Measurements from ENCODE around the gene OR5M8. TPM values are rescaled to one million over a fixed set of nuclear protein-coding genes. Genes with fewer than 3 reads are reported as not detected.

OR5M8 gene
- total and polyA plus RNA-seq, 2 experiments from 2014 or later: not detected

DNA sequence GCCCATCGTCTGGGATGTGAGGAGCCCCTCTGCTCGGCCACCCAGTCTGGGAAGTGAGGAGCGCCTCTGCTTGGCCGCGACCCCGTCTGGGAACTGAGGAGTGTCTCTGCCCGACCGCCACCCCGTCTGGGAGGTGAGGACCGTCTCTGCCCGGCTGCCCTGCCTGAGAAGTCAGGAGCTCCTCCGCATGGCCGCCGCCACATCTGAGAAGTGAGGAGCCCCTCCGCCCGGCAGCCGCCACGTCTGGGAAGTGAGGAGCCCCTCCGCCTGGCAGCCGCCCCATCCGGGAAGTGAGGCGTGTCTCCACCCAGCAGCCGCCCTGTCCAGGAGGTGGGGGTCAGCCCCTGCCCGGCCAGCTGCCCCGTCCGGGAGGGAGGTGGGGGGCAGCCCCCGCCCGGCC, 5.8 kb upstream of the OR5M8 start:
- H3K36me3 ChIP-seq (replicated peaks; ENCODE audit: insufficient read depth, low read depth): no peaks in the 10 kb centered on the region
- no peaks in the 10 kb centered on the region for H3K9me3 ChIP-seq (ENCODE audit: low read depth)
- TF ChIP-seq EZH2phosphoT487 (IDR thresholded peaks at IDR 0.05; ENCODE audit: low read depth, severe bottlenecking, unreplicated experiment) (no peak), EZH2 (IDR thresholded peaks at IDR 0.05; ENCODE audit: borderline replicate concordance) (no peak)
- TF ChIP-seq, protein P1, sequence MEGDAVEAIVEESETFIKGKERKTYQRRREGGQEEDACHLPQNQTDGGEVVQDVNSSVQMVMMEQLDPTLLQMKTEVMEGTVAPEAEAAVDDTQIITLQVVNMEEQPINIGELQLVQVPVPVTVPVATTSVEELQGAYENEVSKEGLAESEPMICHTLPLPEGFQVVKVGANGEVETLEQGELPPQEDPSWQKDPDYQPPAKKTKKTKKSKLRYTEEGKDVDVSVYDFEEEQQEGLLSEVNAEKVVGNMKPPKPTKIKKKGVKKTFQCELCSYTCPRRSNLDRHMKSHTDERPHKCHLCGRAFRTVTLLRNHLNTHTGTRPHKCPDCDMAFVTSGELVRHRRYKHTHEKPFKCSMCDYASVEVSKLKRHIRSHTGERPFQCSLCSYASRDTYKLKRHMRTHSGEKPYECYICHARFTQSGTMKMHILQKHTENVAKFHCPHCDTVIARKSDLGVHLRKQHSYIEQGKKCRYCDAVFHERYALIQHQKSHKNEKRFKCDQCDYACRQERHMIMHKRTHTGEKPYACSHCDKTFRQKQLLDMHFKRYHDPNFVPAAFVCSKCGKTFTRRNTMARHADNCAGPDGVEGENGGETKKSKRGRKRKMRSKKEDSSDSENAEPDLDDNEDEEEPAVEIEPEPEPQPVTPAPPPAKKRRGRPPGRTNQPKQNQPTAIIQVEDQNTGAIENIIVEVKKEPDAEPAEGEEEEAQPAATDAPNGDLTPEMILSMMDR (IDR thresholded peaks at IDR 0.05; ENCODE audit: poor library complexity): no peak
- H3K4me1 ChIP-seq (ENCODE audit: insufficient read depth): no peaks in the 10 kb centered on the region
- no peak overlapping the region for H3K4me3 ChIP-seq
- WGBS (ENCODE audit: low lambda C conversion rate, missing lambda C conversion rate): over 99% methylated on average over 15 of the region's 28 CpGs
- H4K20me1 ChIP-seq (ENCODE audit: insufficient read depth, poor library complexity, severe bottlenecking): no peaks in the 10 kb centered on the region
- no peak overlapping the region for H3K4me2 ChIP-seq
- no peak overlapping the region for H3K27ac ChIP-seq
- DNase-seq (ENCODE audit: low spot score): no peak
- H2AFZ ChIP-seq: no peak overlapping the region
- H3K79me2 ChIP-seq: no peaks in the 10 kb centered on the region
- H3K9me2 ChIP-seq (replicated peaks; ENCODE audit: insufficient read depth): no peaks in the 10 kb centered on the region
- no peaks in the 10 kb centered on the region for H3K27me3 ChIP-seq

DNA sequence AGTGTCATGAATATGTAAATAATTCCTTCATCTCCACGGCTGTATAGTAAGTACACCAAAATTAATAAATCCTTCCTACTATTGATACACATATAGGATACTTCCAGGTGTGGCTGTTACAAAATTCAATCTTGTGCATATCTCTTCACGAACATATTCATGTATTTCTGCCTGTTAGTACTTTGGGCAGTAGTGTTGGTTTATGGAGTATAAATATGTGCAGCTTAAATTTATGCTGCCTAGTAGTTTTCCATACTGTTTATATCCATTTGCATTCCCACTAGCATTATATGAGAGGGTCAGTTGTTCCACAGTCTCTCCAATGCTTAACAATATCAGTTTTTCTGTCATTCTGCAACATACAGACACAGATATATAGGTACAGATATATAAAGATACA, 3.9 kb upstream of the OR5M8 start:
- 88% methylated on average over 2 of the region's 2 CpGs for WGBS (ENCODE audit: low lambda C conversion rate, missing lambda C conversion rate)
- H2AFZ ChIP-seq: no peak overlapping the region
- no peak for TF ChIP-seq EZH2phosphoT487 (IDR thresholded peaks at IDR 0.05; ENCODE audit: low read depth, severe bottlenecking, unreplicated experiment)
- no peak for TF ChIP-seq EZH2 (IDR thresholded peaks at IDR 0.05; ENCODE audit: borderline replicate concordance)
- H3K9me3 ChIP-seq (ENCODE audit: low read depth): no peaks in the 10 kb centered on the region
- DNase-seq (ENCODE audit: low spot score): no peak
- H3K9me2 ChIP-seq (replicated peaks; ENCODE audit: insufficient read depth): no peaks in the 10 kb centered on the region
- no peaks in the 10 kb centered on the region for H3K4me1 ChIP-seq (ENCODE audit: insufficient read depth)
- H3K79me2 ChIP-seq: no peaks in the 10 kb centered on the region
- no peak overlapping the region for H3K27ac ChIP-seq
- H3K27me3 ChIP-seq: no peaks in the 10 kb centered on the region
- H4K20me1 ChIP-seq (ENCODE audit: insufficient read depth, poor library complexity, severe bottlenecking): no peaks in the 10 kb centered on the region
- H3K4me2 ChIP-seq: no peak overlapping the region
- H3K36me3 ChIP-seq (replicated peaks; ENCODE audit: insufficient read depth, low read depth): no peaks in the 10 kb centered on the region
- H3K4me3 ChIP-seq: no peak overlapping the region

DNA sequence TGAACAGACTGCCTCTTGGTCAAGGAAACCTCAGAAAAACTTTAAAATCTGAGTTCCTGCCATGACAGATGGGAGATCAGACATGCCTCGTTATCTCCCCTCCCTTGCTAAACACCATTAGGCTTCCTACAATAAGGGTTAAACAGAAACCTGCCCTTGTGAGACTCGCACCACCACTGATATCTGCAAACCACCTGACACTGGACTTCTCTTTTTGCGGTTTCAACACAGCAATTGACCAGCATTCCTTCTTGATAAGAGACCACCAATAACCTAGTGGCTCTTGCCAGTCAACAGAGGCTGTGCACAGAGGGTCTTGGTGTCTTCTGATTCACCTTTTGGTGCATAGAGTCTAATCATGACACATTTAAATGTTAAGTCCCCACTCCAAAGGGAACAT, 4.4 kb downstream of the OR5M8 start:
- Histone ChIP-seq H3K4me3 (no peak overlapping the region), H3K4me1 (ENCODE audit: insufficient read depth) (no peaks in the 10 kb centered on the region), H3K36me3 (replicated peaks; ENCODE audit: insufficient read depth, low read depth) (no peaks in the 10 kb centered on the region), H4K20me1 (ENCODE audit: insufficient read depth, poor library complexity, severe bottlenecking) (no peaks in the 10 kb centered on the region), H3K9me3 (ENCODE audit: low read depth) (no peaks in the 10 kb centered on the region), H2AFZ (no peak overlapping the region), H3K27ac (no peak overlapping the region), H3K27me3 (no peaks in the 10 kb centered on the region), H3K9me2 (replicated peaks; ENCODE audit: insufficient read depth) (no peaks in the 10 kb centered on the region), H3K79me2 (no peaks in the 10 kb centered on the region), H3K4me2 (no peak overlapping the region)
- DNase-seq (ENCODE audit: low spot score): no peak
- TF ChIP-seq EZH2phosphoT487 (IDR thresholded peaks at IDR 0.05; ENCODE audit: low read depth, severe bottlenecking, unreplicated experiment) (no peak), EZH2 (IDR thresholded peaks at IDR 0.05; ENCODE audit: borderline replicate concordance) (no peak)
- TF ChIP-seq, protein P1 (IDR thresholded peaks at IDR 0.05; ENCODE audit: poor library complexity): no peak
- WGBS (ENCODE audit: low lambda C conversion rate, missing lambda C conversion rate): 60% methylated on average over 3 of the region's 3 CpGs

- Histone ChIP-seq H3K4me1 (ENCODE audit: insufficient read depth) (peaks cover 8% of the 10 kb centered on the region), H3K4me2 (peak overlapping the region; percentile 54), H3K4me3 (no peak overlapping the region), H3K27me3 (no peaks in the 10 kb centered on the region), H2AFZ (no peak overlapping the region), H3K36me3 (replicated peaks; ENCODE audit: insufficient read depth, low read depth) (no peaks in the 10 kb centered on the region), H4K20me1 (ENCODE audit: insufficient read depth, poor library complexity, severe bottlenecking) (no peaks in the 10 kb centered on the region), H3K79me2 (no peaks in the 10 kb centered on the region), H3K9me2 (replicated peaks; ENCODE audit: insufficient read depth) (no peaks in the 10 kb centered on the region), H3K27ac (no peak overlapping the region), H3K9me3 (ENCODE audit: low read depth) (no peaks in the 10 kb centered on the region)
- WGBS (ENCODE audit: low lambda C conversion rate, missing lambda C conversion rate): 35% methylated on average over 1 of the region's 1 CpG
- no peak for DNase-seq (ENCODE audit: low spot score)
- TF ChIP-seq EZH2phosphoT487 (IDR thresholded peaks at IDR 0.05; ENCODE audit: low read depth, severe bottlenecking, unreplicated experiment): peak; percentile 67
- TF ChIP-seq, protein P1 (IDR thresholded peaks at IDR 0.05; ENCODE audit: poor library complexity): no peak
Observed at GRCh38 chr11:56474729-56475235, 16.4 kb downstream of the OR5M8 start.
